Stimulated activated effector memory CD8-positive, alpha-beta T cell treated with anti-CD3 and anti-CD28 coated beads, Interleukin-12 subunit alpha, Interleukin-12 subunit beta, amount 100 ng/mL, for 72 hours (primary cell): ENCODE results near the gene TMEM239.

Source experiments
- ATAC-seq: fragments of 150-1000 bp; cut with Tn5 transposase; 2 replicates; pipeline ENCODE4 v1.10.0; 2021
- DNase-seq, 2 donors: peaks; one replicate each; pipeline ENCODE4 v3.0.0; 2021 to 2022; ENCODE audit warnings: low spot score in 2 of 2
- H3K27ac Mint-ChIP-seq: one replicate; pipeline ENCODE4 v1.8.0; 2022; ENCODE audit warnings: mild to moderate bottlenecking, mixed read lengths
- H3K36me3 Mint-ChIP-seq: one replicate; pipeline ENCODE4 v1.8.0; 2022; ENCODE audit warnings: mild to moderate bottlenecking, mixed read lengths
- H3K4me1 Mint-ChIP-seq: one replicate; pipeline ENCODE4 v1.8.0; 2022; ENCODE audit warnings: mixed read lengths
- H3K4me3 Mint-ChIP-seq: one replicate; pipeline ENCODE4 v1.8.0; 2022; ENCODE audit warnings: mild to moderate bottlenecking, mixed read lengths
- H3K9me3 Mint-ChIP-seq: one replicate; pipeline ENCODE4 v1.8.0; 2022; ENCODE audit warnings: mixed read lengths

Gene TMEM239

DNA sequence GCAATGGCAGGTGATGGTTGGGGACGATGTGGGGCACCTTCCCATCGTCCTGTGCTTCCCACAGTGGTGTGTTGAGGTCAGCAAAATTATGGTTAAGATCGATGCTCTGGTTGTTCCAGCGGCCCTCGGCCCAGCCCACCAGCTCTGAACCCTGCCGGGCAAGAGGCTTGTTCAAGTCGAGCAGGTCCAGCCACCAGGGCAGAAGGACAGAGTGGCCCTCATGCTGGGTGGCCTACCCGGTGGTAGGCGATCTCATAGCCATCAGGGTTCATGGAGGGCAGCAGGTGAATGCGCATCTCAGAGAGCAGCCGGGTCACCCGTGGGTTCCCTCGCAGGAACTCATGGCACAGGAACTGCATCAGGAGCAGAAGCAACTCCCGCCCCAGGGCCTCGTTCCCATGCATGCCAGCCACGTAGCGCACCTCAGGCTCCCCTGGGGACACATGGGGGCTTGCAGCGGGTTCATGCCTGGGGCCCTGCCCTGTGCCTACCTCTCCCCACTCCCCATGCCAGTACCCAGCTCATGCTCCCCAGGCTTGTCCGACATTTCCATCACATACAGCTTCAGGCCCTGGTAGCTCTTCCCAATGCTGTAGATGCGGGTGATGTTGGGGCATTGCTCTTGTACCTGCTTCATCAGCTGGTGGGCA lies 20.0 kb upstream of the TMEM239 start:
- H3K36me3 Mint-ChIP-seq: peaks cover 5% of the 10 kb centered on the region
- DNase-seq: no peak
- H3K27ac Mint-ChIP-seq: no peak overlapping the region
- H3K9me3 Mint-ChIP-seq: no peaks in the 10 kb centered on the region
- H3K4me3 Mint-ChIP-seq: no peak overlapping the region
- peaks cover 20% of the 10 kb centered on the region for H3K4me1 Mint-ChIP-seq
- ATAC-seq: no peak

DNA sequence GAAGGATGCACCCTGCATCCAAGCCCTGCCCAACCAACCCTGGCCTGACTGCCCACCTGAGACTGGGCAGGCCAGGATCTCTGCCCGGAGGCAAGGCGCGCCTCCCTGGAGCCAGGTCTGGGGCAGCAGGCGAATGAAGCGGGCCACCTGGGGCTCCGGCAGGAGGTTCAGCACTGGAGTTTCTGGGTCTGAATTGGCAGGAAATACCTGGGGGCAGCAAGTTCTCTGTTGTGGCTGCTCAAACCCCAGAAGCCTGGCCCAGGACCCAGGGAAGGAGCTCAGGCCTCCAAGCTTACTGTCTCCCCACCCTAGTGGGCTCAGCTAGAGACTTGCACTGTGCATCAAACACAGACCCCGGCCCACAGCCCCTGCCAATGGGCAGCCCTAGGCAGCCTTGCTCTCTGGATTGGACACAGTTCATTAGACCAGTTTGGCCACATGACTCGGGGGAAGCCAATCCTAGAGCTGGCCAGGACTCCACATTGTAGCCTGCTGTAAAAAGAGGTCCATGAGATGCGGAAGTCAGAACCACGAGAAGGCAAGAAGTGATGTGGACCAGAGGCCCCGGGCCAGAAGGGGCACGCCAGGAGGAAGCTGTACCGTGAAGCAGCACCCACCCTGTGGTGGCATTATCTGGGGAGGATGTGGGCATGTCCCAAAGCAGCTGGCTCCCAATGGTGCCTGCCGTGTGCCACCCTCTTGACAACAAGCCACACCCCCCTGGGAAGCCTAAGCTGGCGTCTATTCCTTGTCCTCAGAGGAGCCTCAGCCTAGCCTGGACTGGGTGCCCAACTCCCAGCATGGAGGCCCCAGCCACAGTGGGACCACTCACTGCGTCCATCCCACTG lies 18.8 kb upstream of the TMEM239 start:
- Mint-ChIP-seq H3K36me3 (peaks cover 5% of the 10 kb centered on the region), H3K4me3 (no peak overlapping the region), H3K9me3 (no peaks in the 10 kb centered on the region), H3K4me1 (peaks cover 25% of the 10 kb centered on the region), H3K27ac (no peak overlapping the region)
- DNase-seq (no peak), ATAC-seq (no peak)

DNA sequence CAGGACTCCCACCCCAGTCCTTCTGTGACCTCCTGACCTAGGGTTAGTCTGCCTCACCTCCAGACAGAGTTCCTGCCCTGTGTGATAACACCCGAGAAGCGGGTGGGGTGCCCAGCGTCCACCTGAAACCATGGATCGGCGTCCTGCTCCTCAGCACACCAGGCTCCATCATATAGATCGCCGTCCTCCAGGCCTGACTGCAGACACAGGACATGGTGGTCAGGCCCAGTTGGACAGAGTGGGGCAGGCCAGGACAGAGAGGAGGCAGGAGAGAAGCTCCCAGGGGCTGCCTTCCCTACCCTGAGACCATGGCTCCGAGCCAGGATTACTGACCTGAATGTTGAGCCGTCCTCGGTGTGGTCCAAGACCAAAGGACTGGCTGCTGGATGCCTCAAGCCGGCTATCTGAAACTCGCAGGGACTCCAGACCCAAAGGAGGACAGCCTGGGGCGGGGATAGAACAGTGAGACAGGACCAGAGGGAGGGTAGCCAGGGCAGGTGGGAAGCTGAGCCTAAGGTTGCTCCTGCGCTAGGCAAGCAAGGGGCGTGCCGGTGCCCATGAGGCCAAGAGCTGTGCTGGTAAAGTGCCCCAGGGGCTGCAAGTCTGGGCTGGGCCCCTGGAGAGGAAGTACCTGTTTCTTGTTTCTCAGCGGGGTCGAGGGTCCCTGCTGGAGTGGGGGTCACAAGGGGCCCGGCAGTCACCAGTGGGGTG lies 17.9 kb upstream of the TMEM239 start:
- DNase-seq (no peak), ATAC-seq (no peak)
- Mint-ChIP-seq H3K9me3 (no peaks in the 10 kb centered on the region), H3K36me3 (peaks cover 5% of the 10 kb centered on the region), H3K27ac (no peak overlapping the region), H3K4me3 (no peak overlapping the region), H3K4me1 (peaks cover 25% of the 10 kb centered on the region)

DNA sequence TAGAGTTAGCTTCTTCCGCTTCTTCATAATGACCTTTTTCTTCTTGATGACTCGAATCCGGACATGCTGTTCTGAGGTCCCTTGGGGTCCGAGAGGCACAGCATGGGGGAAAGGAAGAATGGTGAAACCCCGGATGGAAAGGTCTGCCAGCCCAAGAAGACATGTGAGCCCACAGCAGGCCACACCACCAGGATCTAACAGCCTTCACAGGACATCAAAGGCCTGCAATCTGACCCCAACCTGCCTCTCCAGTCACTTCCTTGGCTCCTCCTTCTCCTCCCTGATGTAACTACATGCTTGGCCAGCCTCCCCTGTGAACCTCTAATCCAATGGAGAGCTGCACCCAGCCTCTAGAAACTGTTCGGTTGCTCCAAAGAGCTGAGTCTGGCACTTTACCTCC lies 17.4 kb upstream of the TMEM239 start:
- ATAC-seq: no peak
- H3K4me3 Mint-ChIP-seq: no peak overlapping the region
- H3K9me3 Mint-ChIP-seq: no peaks in the 10 kb centered on the region
- H3K36me3 Mint-ChIP-seq: peaks cover 5% of the 10 kb centered on the region
- H3K4me1 Mint-ChIP-seq: peaks cover 25% of the 10 kb centered on the region
- no peak for DNase-seq
- no peak overlapping the region for H3K27ac Mint-ChIP-seq

DNA sequence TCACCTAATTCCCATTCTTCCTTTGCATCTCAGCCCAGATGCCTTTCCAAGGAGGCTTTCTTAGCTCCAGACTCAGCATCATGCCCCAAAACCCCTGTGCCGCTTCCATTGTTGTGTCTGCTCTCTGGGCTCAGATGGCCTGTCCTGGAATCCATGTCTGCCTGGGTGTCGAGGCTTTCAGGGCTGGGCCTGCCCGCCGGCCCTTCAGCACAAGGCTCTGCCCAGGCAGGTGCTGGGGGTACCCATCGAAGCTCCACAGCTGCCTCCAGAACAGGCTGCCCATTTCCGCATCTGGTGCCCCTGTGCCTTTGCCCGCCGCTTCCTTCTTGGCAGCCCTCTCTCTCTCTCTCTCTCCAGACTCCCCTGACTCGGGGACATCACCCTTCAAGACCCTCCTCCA lies 16.9 kb upstream of the TMEM239 start:
- peak overlapping the region; percentile 85 for H3K4me3 Mint-ChIP-seq
- peaks cover 25% of the 10 kb centered on the region for H3K4me1 Mint-ChIP-seq
- no peak for ATAC-seq
- peaks cover 5% of the 10 kb centered on the region for H3K36me3 Mint-ChIP-seq
- H3K27ac Mint-ChIP-seq: no peak overlapping the region
- H3K9me3 Mint-ChIP-seq: no peaks in the 10 kb centered on the region
- DNase-seq: no peak

DNA sequence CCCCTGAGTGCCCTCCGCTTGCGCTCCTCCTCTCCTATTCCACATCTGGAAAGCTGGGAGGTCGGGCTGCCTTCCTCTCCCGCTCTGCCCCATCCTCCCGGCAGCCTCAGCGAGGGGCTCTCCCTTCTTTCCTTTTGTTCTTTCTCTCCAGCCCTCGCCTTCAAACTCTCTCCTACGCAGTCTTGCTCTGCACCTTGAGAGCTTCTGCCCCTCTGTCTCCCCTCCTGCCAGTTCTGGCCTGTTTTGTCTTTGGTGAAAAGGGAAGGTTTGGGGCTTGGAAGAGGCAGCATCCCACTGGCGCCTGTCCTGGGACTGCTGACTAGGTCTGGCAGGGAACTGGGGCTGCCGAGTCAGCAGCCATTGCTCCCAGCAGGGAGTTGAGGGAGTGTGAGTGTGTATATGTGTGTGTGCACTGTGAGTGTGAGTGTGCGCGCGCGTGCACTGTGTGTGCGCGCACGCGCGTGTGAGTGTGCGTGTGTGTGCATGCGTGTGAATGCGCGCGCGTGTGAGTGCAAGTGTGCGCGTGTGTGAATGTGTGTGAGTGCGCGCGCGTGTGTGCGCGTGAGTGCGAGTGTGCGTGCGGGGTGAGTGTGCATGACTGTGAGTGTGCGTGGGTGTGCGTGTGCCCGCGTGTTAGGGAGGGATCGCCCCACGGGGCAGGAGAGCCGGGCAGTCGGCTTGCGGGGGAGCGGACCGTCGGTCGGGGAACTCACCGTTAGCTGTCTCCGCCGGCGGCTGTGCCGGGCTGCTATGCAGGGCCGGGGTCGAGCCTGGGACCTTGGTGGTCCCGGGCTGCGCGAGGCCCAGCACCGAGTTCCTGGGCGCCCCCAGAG lies 16.3 kb upstream of the TMEM239 start:
- Mint-ChIP-seq H3K36me3 (peaks cover 5% of the 10 kb centered on the region), H3K4me3 (peak overlapping the region; percentile 85), H3K4me1 (peaks cover 25% of the 10 kb centered on the region), H3K27ac (no peak overlapping the region), H3K9me3 (no peaks in the 10 kb centered on the region)
- ATAC-seq: no peak
- no peak for DNase-seq

DNA sequence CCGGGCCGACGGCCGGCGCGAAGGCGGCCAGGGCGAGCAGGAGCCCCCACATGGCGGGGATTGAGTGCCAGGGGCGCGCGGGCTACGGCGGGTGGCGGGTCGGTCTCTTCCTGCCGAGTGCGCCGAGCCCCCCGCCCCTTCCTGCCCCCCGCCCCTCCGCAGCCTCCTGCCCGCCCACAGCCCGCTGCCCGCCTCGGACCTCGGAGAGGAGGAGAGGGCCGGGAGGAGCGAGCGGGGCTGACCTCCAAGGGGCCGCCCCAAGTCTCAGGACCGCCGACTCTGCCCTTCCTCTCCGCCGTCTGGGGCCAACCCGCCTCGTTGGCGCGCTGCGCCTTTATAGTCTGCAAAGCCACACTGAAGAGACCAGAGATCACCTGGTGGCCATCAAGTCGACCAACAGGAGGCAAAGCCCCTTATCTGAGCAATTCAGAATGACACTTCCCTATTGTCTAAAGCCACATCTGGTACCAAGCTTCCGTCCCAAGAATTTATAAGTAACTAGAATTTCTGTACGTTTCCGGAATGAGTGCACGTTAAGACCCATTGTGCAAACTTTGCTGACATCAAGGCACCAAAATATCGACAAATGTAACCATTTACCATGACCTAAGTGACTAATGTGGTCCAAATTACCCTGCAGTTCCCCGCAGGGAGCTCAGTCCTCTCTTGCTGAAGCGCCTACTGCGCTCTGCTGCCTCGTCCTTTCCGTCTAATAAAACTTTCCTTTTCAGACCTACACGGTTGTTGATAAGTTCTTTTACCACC lies 15.5 kb upstream of the TMEM239 start, which contains the start of gene CPXM1:
Gene CPXM1, minus strand, starts transcription at position 107 of the 765 bp plus-strand sequence. Its CDS starts 55 bp downstream, at position 52.
- Mint-ChIP-seq H3K36me3 (peaks cover 5% of the 10 kb centered on the region), H3K4me1 (peaks cover 25% of the 10 kb centered on the region), H3K27ac (no peak within 1 kb of the TSS), H3K4me3 (peak within 1 kb of the TSS; percentile 85), H3K9me3 (no peaks in the 10 kb centered on the region)
- ATAC-seq (peak; percentile 52), DNase-seq (no peak)

DNA sequence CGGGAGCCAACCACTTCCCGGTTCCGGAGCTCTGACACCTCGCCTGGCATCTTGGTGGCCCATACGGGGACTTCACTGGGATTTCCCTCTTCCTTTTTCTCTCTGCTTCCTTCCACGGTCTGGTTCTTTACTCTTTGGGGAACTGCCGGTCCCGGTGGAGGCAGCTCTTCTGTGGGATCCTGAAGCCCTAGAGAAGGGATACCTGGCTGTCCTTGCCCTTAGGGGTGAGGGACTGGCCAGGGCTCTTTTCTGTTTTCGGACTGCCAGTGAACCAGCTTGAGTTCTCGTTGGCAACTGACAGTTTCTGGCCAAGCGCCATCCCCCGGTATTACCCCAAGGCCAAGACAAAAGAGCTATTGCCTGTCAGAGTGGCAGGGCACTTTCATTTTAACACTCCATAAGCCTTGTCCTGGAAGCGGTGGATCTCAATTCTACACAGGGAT lies 14.9 kb upstream of the TMEM239 start:
- Mint-ChIP-seq H3K4me3 (peak overlapping the region; percentile 85), H3K9me3 (no peaks in the 10 kb centered on the region), H3K36me3 (peaks cover 5% of the 10 kb centered on the region), H3K4me1 (peaks cover 31% of the 10 kb centered on the region), H3K27ac (no peak overlapping the region)
- no peak for DNase-seq
- ATAC-seq: no peak

DNA sequence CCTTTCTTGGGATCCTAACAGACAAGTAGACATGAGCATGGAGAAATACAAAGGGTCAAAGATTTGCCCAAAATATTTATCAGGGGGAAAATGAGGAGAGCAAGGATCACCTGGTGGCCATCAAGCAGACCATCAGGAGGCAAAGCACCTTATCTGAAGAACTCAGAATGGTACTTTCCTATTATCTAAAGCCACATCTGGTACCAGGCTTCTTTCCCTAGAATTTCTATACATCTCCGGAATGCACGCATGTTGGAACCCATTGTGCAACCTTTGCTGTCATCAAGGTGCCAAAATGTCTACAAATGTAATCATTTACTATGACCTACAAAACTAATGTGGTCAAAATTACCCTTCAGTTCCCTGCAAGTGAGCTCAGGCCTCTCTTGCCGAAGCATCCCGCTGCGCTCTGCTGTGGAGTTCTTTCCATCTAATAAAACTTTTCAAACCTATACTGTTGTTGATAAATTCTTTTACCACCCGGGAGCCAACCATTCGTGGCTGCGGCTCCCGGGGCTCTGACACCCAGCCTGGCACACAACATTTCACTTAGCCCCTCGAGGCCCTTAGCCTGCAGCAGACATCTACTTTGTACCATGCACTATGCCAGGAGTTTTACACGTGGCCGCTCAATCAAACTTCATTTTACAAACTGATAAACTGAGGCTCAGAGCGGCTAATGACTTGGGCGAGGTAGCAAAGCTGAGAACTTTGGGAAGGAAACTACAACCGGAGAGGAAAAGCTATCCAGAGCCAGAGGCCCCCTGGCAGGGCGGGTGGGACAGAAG lies 11.9 kb upstream of the TMEM239 start:
- peak in 1 of 2 donors; percentile 37 for DNase-seq
- H3K9me3 Mint-ChIP-seq: no peaks in the 10 kb centered on the region
- H3K27ac Mint-ChIP-seq: no peak overlapping the region
- H3K36me3 Mint-ChIP-seq: peaks cover 5% of the 10 kb centered on the region
- H3K4me1 Mint-ChIP-seq: peaks cover 36% of the 10 kb centered on the region
- no peak overlapping the region for H3K4me3 Mint-ChIP-seq
- no peak for ATAC-seq

DNA sequence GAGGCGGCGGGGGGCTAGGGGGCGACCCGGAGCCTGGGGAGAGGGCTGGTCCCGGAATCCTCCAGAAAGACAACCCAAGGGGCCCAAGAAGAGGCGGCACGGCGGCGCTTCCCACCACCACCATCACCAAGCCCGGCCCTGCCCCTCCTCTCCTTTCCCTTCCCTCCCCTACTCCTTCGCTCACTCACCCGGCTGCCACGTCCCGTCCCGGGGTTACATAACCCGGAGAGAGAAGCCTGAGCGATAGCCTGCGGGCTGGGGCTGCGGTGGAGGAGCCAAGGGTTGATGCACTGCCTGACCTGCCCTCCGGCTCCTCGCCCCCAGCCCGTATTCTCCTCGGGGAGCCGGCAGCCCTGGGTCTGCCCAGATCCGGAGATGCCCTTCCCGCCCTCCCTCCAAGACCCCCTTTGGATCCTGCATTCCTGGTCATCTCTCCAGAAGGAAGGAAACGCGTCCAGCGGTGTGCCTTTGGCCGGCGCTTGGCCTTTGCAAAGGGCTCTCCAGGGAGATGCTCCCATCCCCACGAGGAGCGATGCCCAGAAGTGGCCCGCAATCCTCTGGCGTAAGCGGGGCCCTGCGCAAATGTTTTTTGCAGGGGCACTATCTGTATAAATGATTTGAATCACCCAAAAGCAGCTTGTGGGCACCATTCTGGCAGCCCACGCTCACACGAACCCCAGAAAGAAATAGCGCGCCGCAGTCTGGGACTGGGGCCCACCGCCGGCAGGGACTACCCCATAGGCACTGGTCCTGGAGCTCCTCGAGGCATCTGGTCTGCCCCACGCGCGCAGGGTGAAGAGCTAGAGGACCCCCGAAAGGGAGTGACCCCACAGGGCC lies 11.1 kb upstream of the TMEM239 start:
- no peak overlapping the region for H3K4me3 Mint-ChIP-seq
- no peak overlapping the region for H3K27ac Mint-ChIP-seq
- H3K36me3 Mint-ChIP-seq: no peaks in the 10 kb centered on the region
- H3K4me1 Mint-ChIP-seq: peaks cover 29% of the 10 kb centered on the region
- DNase-seq (no peak), ATAC-seq (no peak)
- H3K9me3 Mint-ChIP-seq: no peaks in the 10 kb centered on the region

DNA sequence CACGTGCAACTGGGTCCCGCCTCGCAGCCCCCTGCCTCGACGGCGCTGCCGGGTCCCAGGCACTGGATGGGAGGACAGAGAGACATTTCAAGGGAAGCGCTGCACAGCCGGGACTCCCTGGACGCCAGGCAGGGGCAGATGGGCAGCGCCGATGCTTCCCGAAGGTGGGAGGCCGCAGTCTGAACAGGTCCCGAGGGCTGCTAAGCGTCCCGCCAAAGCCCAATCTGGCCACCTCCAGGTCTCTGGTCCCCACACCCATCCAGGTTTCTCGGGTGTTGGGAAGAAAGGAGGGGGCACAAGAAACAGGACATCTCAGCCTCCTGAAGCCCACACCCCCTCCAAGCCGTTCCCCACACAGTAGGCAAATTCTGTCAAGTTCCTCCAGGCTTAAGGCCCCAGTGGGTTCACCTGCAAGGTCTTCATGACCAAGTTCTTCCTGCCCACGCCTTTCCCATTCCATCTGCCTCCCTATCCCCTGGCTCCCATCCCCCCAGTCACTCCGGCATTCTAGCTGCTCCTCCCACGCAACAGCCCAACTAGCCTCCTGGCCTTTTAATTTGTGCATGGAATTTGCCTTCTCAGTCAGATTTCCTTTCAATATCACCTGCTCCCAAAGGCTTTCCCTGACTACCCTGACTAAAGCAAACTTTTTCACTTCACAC lies 10.3 kb upstream of the TMEM239 start:
- DNase-seq (no peak), ATAC-seq (no peak)
- Mint-ChIP-seq H3K4me1 (peaks cover 22% of the 10 kb centered on the region), H3K36me3 (no peaks in the 10 kb centered on the region), H3K27ac (no peak overlapping the region), H3K4me3 (no peak overlapping the region), H3K9me3 (no peaks in the 10 kb centered on the region)

DNA sequence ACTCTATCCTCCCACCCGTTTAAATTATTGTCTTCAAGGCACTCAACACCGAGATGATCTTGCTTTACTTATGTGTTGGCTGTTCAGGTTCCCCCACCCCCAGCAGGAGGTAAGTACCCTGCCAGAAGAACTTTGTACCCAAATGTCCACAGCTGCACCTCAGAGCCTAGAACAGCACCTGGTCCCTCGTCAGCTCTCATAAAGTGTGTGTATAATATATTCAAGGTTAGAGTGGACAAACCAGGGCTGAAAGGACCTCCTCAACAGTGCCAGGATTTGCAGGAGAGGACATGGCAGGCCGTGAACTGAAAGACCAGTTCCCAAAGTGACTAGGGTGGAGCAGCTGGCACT lies 9.8 kb upstream of the TMEM239 start:
- peaks cover 17% of the 10 kb centered on the region for H3K4me1 Mint-ChIP-seq
- H3K9me3 Mint-ChIP-seq: no peaks in the 10 kb centered on the region
- ATAC-seq (no peak), DNase-seq (no peak)
- no peak overlapping the region for H3K4me3 Mint-ChIP-seq
- no peaks in the 10 kb centered on the region for H3K36me3 Mint-ChIP-seq
- H3K27ac Mint-ChIP-seq: no peak overlapping the region

DNA sequence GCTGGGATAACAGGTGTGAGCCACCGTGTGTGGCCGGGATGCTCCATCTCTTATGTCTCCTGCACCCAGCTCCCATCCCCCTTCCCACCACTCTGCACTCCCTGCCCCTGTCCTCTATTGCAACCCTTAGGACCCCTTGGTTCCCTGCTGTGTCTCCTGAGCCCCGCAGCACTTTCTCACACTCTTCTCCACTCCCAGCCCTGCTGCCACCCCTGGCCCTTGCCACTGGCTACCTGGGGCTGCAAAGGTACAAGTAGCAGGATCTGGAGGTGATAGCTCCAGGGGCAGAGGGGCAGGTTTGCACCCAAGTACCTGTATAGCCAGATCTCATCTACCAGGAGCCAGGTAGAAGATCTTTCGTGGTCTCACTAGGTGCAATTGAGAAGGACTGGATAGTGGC lies 9.1 kb upstream of the TMEM239 start:
- H3K27ac Mint-ChIP-seq: no peak overlapping the region
- no peak for ATAC-seq
- no peaks in the 10 kb centered on the region for H3K9me3 Mint-ChIP-seq
- H3K4me1 Mint-ChIP-seq: peaks cover 14% of the 10 kb centered on the region
- H3K36me3 Mint-ChIP-seq: no peaks in the 10 kb centered on the region
- no peak overlapping the region for H3K4me3 Mint-ChIP-seq
- no peak for DNase-seq
